GM21367 (cell line): ENCODE measurements around the gene PGBD5.

Source experiments
- ATAC-seq: cut with Tn5 transposase; IDR thresholded peaks from one replicate; pipeline ENCODE4 v1.9.1; 2021; ENCODE audit not compliant: unreplicated experiment

The PGBD5 gene

GRCh38 chr1:230398856-230399255 is 27.3 kb downstream of the PGBD5 start:
- ATAC-seq: no peak

GRCh38 chr1:230396966-230397365 is 29.2 kb downstream of the PGBD5 start:
- ATAC-seq: no peak

- no peak for ATAC-seq
Observed at GRCh38 chr1:230395932-230396331, 30.2 kb downstream of the PGBD5 start.

- ATAC-seq: no peak
Observed at GRCh38 chr1:230394741-230395140, 31.4 kb downstream of the PGBD5 start.

- ATAC-seq: no peak
Observed at GRCh38 chr1:230394134-230394533, 32.0 kb downstream of the PGBD5 start.

GRCh38 chr1:230393722-230394121 is 32.4 kb downstream of the PGBD5 start:
- no peak for ATAC-seq

- no peak for ATAC-seq
Observed at GRCh38 chr1:230392920-230393521, 33.1 kb downstream of the PGBD5 start.

GRCh38 chr1:230392536-230392909 is 33.6 kb downstream of the PGBD5 start:
- no peak for ATAC-seq

GRCh38 chr1:230391776-230392535 is 34.2 kb downstream of the PGBD5 start:
- no peak for ATAC-seq

- ATAC-seq: no peak
Observed at GRCh38 chr1:230390371-230390770, 35.8 kb downstream of the PGBD5 start.

GRCh38 chr1:230387876-230388275 is 38.3 kb downstream of the PGBD5 start:
- no peak for ATAC-seq

- ATAC-seq: no peak
Observed at GRCh38 chr1:230387296-230387695, 38.8 kb downstream of the PGBD5 start.

- no peak for ATAC-seq
Observed at GRCh38 chr1:230386637-230387262, 39.4 kb downstream of the PGBD5 start.

GRCh38 chr1:230385930-230386329 is 40.2 kb downstream of the PGBD5 start:
- ATAC-seq: no peak

GRCh38 chr1:230385158-230385450 is 41.0 kb downstream of the PGBD5 start:
- ATAC-seq: no peak

- ATAC-seq: no peak
Observed at GRCh38 chr1:230384380-230385157, 41.6 kb downstream of the PGBD5 start.

GRCh38 chr1:230383425-230383824 is 42.7 kb downstream of the PGBD5 start:
- ATAC-seq: no peak

- ATAC-seq: no peak
Observed at GRCh38 chr1:230382001-230382491, 44.1 kb downstream of the PGBD5 start.

GRCh38 chr1:230381585-230381984 is 44.5 kb downstream of the PGBD5 start:
- no peak for ATAC-seq

- no peak for ATAC-seq
Observed at GRCh38 chr1:230381049-230381467, 45.1 kb downstream of the PGBD5 start.

GRCh38 chr1:230379928-230380327 is 46.2 kb downstream of the PGBD5 start:
- no peak for ATAC-seq

GRCh38 chr1:230379462-230379861 is 46.7 kb downstream of the PGBD5 start:
- no peak for ATAC-seq
